ENCODE data around the gene AURKA.

GRCh38 chr20:56406910-56407309 is 14.9 kb upstream of the AURKA start:
- no peak for TF ChIP-seq CTCF (IDR thresholded peaks at IDR 0.05)
- TF ChIP-seq POLR2AphosphoS5 (IDR thresholded peaks at IDR 0.05; ENCODE audit: low read depth, low read length): no peak
- no peak for TF ChIP-seq TCF7L2 (IDR thresholded peaks at IDR 0.05; ENCODE audit: low read depth, low read length)
- no peak for TF ChIP-seq SIN3A (IDR thresholded peaks at IDR 0.05; ENCODE audit: borderline replicate concordance, insufficient read depth, low read depth, low read length)
- TF ChIP-seq REST (IDR thresholded peaks at IDR 0.05; ENCODE audit: insufficient read depth in 1 of 2, low read depth in 2 of 2, low read length in 1 of 2): no peak

All from Panc1 (cell line).